Neural cell (in vitro differentiated cells): Measurements from ENCODE around the gene CCNT2.

Experiments used
- CTCF ChIP-seq: fragments of 450-650 bp; IDR thresholded peaks from 2 replicates; pipeline ENCODE4 v1.5.1; 2014; ENCODE audit warnings: antibody characterized with exemption, mild to moderate bottlenecking, moderate library complexity; ENCODE audit not compliant: poor library complexity, severe bottlenecking
- EZH2 ChIP-seq: fragments of 200-600, 300-800 bp; shearing (Covaris generic), sonication (generic); IDR thresholded peaks from 2 replicates; pipeline ENCODE4 v1.6.1; 2014; ENCODE audit warnings: antibody characterized with exemption, low read length, borderline replicate concordance, mild to moderate bottlenecking; ENCODE audit not compliant: insufficient read depth, poor library complexity, severe bottlenecking

GRCh38 chr2:134905168-134905567 lies 13.5 kb upstream of the CCNT2 start:
- TF ChIP-seq EZH2 (no peak), CTCF (no peak)
